Activated CD4-positive, alpha-beta T cell treated with anti-CD3 and anti-CD28 coated beads, Interleukin-2, amount 10 ng/mL, durations not matched to agents 24 days and 14 days (primary cell): ENCODE measurements around the gene CERS6. TPM values are rescaled to one million over a fixed set of nuclear protein-coding genes. Genes with fewer than 3 reads are reported as not detected.

Experiments used
- DNase-seq: peaks from one replicate; pipeline ENCODE4 v3.0.0; 2022
- H3K27ac Mint-ChIP-seq: one replicate; pipeline ENCODE4 v1.8.0; 2022; ENCODE audit warnings: mild to moderate bottlenecking, mixed read lengths
- H3K27me3 Mint-ChIP-seq: one replicate; pipeline ENCODE4 v1.8.0; 2022; ENCODE audit warnings: mixed read lengths
- H3K36me3 Mint-ChIP-seq: one replicate; pipeline ENCODE4 v1.8.0; 2022; ENCODE audit warnings: low read depth, mild to moderate bottlenecking, mixed read lengths
- H3K4me1 Mint-ChIP-seq: one replicate; pipeline ENCODE4 v1.8.0; 2021; ENCODE audit warnings: mixed read lengths
- H3K4me3 Mint-ChIP-seq: one replicate; pipeline ENCODE4 v1.8.0; 2022; ENCODE audit warnings: mild to moderate bottlenecking, moderate library complexity, mixed read lengths
- H3K9me3 Mint-ChIP-seq: one replicate; pipeline ENCODE4 v1.8.0; 2021; ENCODE audit warnings: mixed read lengths
- intact Hi-C: fragments of 100-400 bp; cut with micrococcal nuclease; formaldehyde crosslinking; loops from one replicate; pipeline ENCODE4 v1.15.1; 2023
- total RNA-seq: library from RNA; stranded (reverse); gene quantifications from 2 replicates; pipeline ENCODE4 v1.2.3, GENCODE V29; 2022

The CERS6 gene
- total RNA-seq, 1 donor from 2014 or later = 25.3 TPM

- Mint-ChIP-seq H3K36me3 (peaks cover 3% of the 10 kb centered on the region), H3K27ac (no peak overlapping the region), H3K4me1 (peaks cover 18% of the 10 kb centered on the region), H3K27me3 (no peaks in the 10 kb centered on the region), H3K9me3 (peaks cover 4% of the 10 kb centered on the region), H3K4me3 (no peak overlapping the region)
- DNase-seq = no peak
- intact Hi-C loops = loop anchor here (10.0 kb wide), 1 partner anchor 238 kb away; no protein-coding TSS in a partner anchor
Measured at GRCh38 chr2:168452781-168453180, 3.3 kb upstream of the CERS6 start.

- Mint-ChIP-seq H3K27me3 (no peaks in the 10 kb centered on the region), H3K4me1 (peaks cover 24% of the 10 kb centered on the region), H3K4me3 (no peak overlapping the region), H3K36me3 (peaks cover 3% of the 10 kb centered on the region), H3K9me3 (no peaks in the 10 kb centered on the region), H3K27ac (no peak overlapping the region)
- no peak for DNase-seq
- intact Hi-C loops = loop anchor here (10.0 kb wide), 1 partner anchor 239 kb away; no protein-coding TSS in a partner anchor
Measured at GRCh38 chr2:168453404-168453803, 2.7 kb upstream of the CERS6 start.

- Mint-ChIP-seq H3K27ac (no peak overlapping the region), H3K9me3 (no peaks in the 10 kb centered on the region), H3K4me3 (no peak overlapping the region), H3K4me1 (peaks cover 25% of the 10 kb centered on the region), H3K36me3 (peaks cover 7% of the 10 kb centered on the region), H3K27me3 (no peaks in the 10 kb centered on the region)
- peak; percentile 63 for DNase-seq
- intact Hi-C loops = loop anchor here (5.0 to 10.0 kb wide), 2 partner anchors 240 to 252 kb away; no protein-coding TSS in a partner anchor
Measured at GRCh38 chr2:168454737-168455644, 1.1 kb upstream of the CERS6 start.

GRCh38 chr2:168456521-168457189 lies 583 bp downstream of the CERS6 start:
- Mint-ChIP-seq H3K27me3 (no peaks in the 10 kb centered on the region), H3K27ac (peak overlapping the region; percentile 85), H3K4me3 (no peak overlapping the region), H3K9me3 (no peaks in the 10 kb centered on the region), H3K4me1 (peaks cover 27% of the 10 kb centered on the region), H3K36me3 (peaks cover 11% of the 10 kb centered on the region)
- intact Hi-C loops = loop anchor here (1.0 to 10.0 kb wide), 5 partner anchors 23 to 251 kb away; partner anchors contain the start of gene STK39
- DNase-seq = peak; percentile 82

GRCh38 chr2:168457190-168457895 lies 1.3 kb downstream of the CERS6 start:
- intact Hi-C loops = loop anchor here (5.0 to 10.0 kb wide), 2 partner anchors 243 to 250 kb away; no protein-coding TSS in a partner anchor
- H3K27ac Mint-ChIP-seq = peak overlapping the region; percentile 85
- H3K4me1 Mint-ChIP-seq = peaks cover 30% of the 10 kb centered on the region
- no peak overlapping the region for H3K4me3 Mint-ChIP-seq
- no peaks in the 10 kb centered on the region for H3K27me3 Mint-ChIP-seq
- DNase-seq = peak; percentile 68
- no peaks in the 10 kb centered on the region for H3K9me3 Mint-ChIP-seq
- peaks cover 14% of the 10 kb centered on the region for H3K36me3 Mint-ChIP-seq

GRCh38 chr2:168458139-168458538 lies 2.1 kb downstream of the CERS6 start:
- Mint-ChIP-seq H3K27ac (no peak overlapping the region), H3K9me3 (no peaks in the 10 kb centered on the region), H3K27me3 (no peaks in the 10 kb centered on the region), H3K4me3 (no peak overlapping the region), H3K4me1 (peaks cover 30% of the 10 kb centered on the region), H3K36me3 (peaks cover 14% of the 10 kb centered on the region)
- DNase-seq = no peak
- intact Hi-C loops = loop anchor here (5.0 to 10.0 kb wide), 2 partner anchors 243 to 249 kb away; no protein-coding TSS in a partner anchor

GRCh38 chr2:168459256-168459655 lies 3.2 kb downstream of the CERS6 start:
- Mint-ChIP-seq H3K9me3 (no peaks in the 10 kb centered on the region), H3K36me3 (peaks cover 14% of the 10 kb centered on the region), H3K4me3 (no peak overlapping the region)

GRCh38 chr2:168460571-168460970 lies 4.5 kb downstream of the CERS6 start:
- H3K27me3 Mint-ChIP-seq = no peaks in the 10 kb centered on the region
- intact Hi-C loops = no loop called here
- peaks cover 41% of the 10 kb centered on the region for H3K4me1 Mint-ChIP-seq
- no peaks in the 10 kb centered on the region for H3K9me3 Mint-ChIP-seq
- DNase-seq = no peak
- no peak overlapping the region for H3K4me3 Mint-ChIP-seq
- H3K36me3 Mint-ChIP-seq = peaks cover 21% of the 10 kb centered on the region
- H3K27ac Mint-ChIP-seq = no peak overlapping the region

More at GRCh38 chr2:168459256-168459655, 3.2 kb downstream of the CERS6 start:
- no peaks in the 10 kb centered on the region for H3K27me3 Mint-ChIP-seq
- H3K4me1 Mint-ChIP-seq = peaks cover 30% of the 10 kb centered on the region
- no peak for DNase-seq
- H3K27ac Mint-ChIP-seq = no peak overlapping the region
- intact Hi-C loops = loop anchor here (5.0 to 10.0 kb wide), 2 partner anchors 244 to 248 kb away; no protein-coding TSS in a partner anchor

GRCh38 chr2:168461178-168461941 lies 5.3 kb downstream of the CERS6 start:
- Mint-ChIP-seq H3K4me1 (peaks cover 47% of the 10 kb centered on the region), H3K36me3 (peaks cover 21% of the 10 kb centered on the region), H3K9me3 (no peaks in the 10 kb centered on the region), H3K4me3 (no peak overlapping the region), H3K27ac (no peak overlapping the region), H3K27me3 (no peaks in the 10 kb centered on the region)
- intact Hi-C loops = no loop called here
- no peak for DNase-seq

GRCh38 chr2:168461942-168462331 lies 5.9 kb downstream of the CERS6 start:
- Mint-ChIP-seq H3K27me3 (no peaks in the 10 kb centered on the region), H3K36me3 (peaks cover 21% of the 10 kb centered on the region), H3K9me3 (no peaks in the 10 kb centered on the region), H3K27ac (no peak overlapping the region), H3K4me3 (no peak overlapping the region), H3K4me1 (peaks cover 53% of the 10 kb centered on the region)
- intact Hi-C loops = no loop called here
- DNase-seq = no peak

GRCh38 chr2:168462543-168463045 lies 6.5 kb downstream of the CERS6 start:
- Mint-ChIP-seq H3K4me1 (peaks cover 55% of the 10 kb centered on the region), H3K27ac (no peak overlapping the region), H3K36me3 (peaks cover 19% of the 10 kb centered on the region), H3K4me3 (no peak overlapping the region), H3K9me3 (no peaks in the 10 kb centered on the region), H3K27me3 (no peaks in the 10 kb centered on the region)
- DNase-seq = no peak
- intact Hi-C loops = no loop called here

GRCh38 chr2:168465594-168465993 lies 9.5 kb downstream of the CERS6 start:
- Mint-ChIP-seq H3K9me3 (no peaks in the 10 kb centered on the region), H3K27ac (no peak overlapping the region), H3K27me3 (no peaks in the 10 kb centered on the region), H3K4me1 (peaks cover 54% of the 10 kb centered on the region), H3K36me3 (peaks cover 14% of the 10 kb centered on the region), H3K4me3 (no peak overlapping the region)
- intact Hi-C loops = no loop called here
- DNase-seq = no peak
